ENCODE measurements around the gene PASD1.

Gene PASD1

DNA sequence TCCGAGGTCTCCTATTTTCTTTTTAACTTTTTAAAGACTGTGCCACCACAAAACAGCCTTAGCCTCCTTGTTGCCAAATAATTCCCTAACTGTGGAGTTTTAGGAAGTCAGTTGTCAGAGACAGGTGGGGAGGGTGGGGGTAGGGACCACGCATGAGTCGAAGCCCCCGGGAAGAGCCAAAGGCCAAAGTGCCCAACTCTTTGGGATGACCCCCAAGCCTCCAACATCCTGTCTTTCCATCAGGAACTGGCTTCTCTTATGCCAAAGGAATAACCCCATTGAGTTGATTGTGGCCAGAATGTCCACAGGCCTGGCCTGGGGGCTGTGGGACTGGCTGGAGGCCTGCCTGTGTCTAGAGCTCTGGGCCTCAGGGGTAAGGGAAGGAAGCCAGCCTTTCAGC lies 137.6 kb downstream of the PASD1 start:
- FAIRE-seq (no peak), DNase-seq (ENCODE audit: insufficient read length, low spot score) (no peak)
- TF ChIP-seq POU2F2 (IDR thresholded peaks at IDR 0.05; ENCODE audit: low read depth, low read length) (no peak), POLR2AphosphoS5 (IDR thresholded peaks at IDR 0.05; ENCODE audit: low read depth, low read length) (no peak), SPI1 (IDR thresholded peaks at IDR 0.05; ENCODE audit: low read depth, low read length) (no peak)

DNA sequence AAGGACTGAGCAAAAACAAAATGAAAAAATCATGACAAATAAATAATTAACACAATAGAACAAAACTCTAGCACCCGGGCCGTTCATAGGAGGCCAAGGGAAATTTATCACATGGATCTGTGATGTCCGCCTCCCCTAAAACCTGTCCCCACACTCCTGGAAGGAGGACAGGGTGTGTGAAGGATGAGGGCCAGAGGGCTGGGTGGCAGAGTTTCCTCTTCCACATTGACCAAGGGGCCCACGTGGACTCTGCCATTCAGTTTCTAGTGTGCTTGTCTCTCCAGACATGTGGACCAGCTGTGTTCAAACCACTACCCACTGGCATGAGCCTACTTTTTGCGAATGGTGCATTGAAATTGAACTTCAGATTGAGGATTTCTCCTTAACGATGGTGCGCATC lies 138.1 kb downstream of the PASD1 start:
- TF ChIP-seq SPI1 (IDR thresholded peaks at IDR 0.05; ENCODE audit: low read depth, low read length) (no peak), PAX5 (IDR thresholded peaks at IDR 0.05; ENCODE audit: insufficient read depth, low read length, severe bottlenecking) (no peak), TAF1 (IDR thresholded peaks at IDR 0.05; ENCODE audit: low read depth, low read length) (no peak), POLR2AphosphoS5 (IDR thresholded peaks at IDR 0.05; ENCODE audit: low read depth, low read length) (no peak), POLR2A (IDR thresholded peaks at IDR 0.05; ENCODE audit: low read depth, low read length) (no peak), POU2F2 (IDR thresholded peaks at IDR 0.05; ENCODE audit: low read depth, low read length) (no peak)
- FAIRE-seq: no peak
- DNase-seq (ENCODE audit: insufficient read length, low spot score): no peak

DNA sequence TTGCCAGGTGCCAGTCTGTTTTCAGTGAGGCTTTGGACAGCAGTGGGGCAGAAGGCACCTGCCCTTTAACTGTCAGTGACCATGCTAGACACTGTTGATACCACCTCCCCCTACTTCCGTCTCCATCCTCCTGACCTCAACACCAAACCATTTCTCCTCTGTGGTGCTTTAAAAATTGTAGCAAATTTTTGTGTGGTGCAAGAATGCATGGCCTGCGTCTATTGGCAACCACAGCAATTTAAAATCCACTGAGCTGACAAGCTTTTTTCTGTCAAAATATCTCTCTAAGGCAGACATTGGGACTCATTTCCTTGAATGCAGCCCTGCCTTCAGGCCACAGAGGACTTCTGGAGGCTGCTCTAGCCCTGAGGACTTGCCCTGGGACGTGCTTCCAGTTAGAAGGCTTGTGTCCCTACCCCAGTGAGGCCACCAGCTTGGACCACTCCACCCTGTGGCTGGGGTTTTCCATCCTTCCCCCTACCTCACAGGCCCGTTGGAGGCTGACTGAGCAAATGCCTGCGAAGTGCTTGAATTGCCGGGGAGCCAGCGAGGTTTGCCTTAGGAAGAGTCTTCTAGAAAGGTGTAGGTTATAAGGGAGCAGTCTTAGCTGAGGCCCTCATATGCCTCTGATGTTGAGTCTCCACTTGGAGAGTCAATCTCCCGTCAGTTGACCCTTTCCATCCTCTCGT lies 138.7 kb downstream of the PASD1 start:
- TF ChIP-seq SPI1 (IDR thresholded peaks at IDR 0.05; ENCODE audit: low read depth, low read length): no peak
- no peak for TF ChIP-seq POLR2A (IDR thresholded peaks at IDR 0.05; ENCODE audit: low read depth, low read length)
- no peak for TF ChIP-seq PAX5 (IDR thresholded peaks at IDR 0.05; ENCODE audit: insufficient read depth, low read length, severe bottlenecking)
- TF ChIP-seq POU2F2 (IDR thresholded peaks at IDR 0.05; ENCODE audit: low read depth, low read length): no peak
- no peak for TF ChIP-seq POLR2AphosphoS5 (IDR thresholded peaks at IDR 0.05; ENCODE audit: low read depth, low read length)
- FAIRE-seq (no peak), DNase-seq (ENCODE audit: insufficient read length, low spot score) (no peak)

DNA sequence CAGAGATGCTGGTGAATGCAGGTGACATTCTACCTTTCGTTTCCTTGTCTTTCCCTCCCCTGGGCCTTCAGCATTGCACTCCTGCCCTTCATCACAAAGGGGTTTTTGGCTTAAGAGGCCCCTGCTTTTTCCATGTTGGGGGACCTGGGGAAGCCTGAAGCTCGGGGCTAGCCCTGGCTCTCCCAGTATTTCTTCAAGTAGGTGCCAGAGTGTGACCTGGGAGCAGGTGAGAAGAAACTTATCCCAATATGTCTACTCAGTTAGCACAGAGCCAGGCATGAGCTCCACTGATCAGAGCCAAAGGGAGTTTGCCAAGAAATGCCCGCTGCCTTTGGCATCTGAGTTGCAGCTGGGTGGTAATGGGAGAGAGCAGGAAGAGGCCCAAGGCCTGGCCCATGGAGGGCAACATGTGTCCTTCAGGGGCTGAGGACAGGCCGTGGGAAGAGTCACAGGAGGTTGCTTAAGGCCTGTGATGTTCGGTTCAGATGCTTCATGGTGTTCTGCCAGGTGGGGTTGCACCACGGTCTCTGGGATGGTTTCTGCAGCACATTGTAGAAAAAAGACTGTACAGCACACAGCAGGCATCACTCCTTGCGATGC lies 139.4 kb downstream of the PASD1 start:
- no peak for TF ChIP-seq POU2F2 (IDR thresholded peaks at IDR 0.05; ENCODE audit: low read depth, low read length)
- FAIRE-seq (no peak), DNase-seq (ENCODE audit: insufficient read length, low spot score) (no peak)

DNA sequence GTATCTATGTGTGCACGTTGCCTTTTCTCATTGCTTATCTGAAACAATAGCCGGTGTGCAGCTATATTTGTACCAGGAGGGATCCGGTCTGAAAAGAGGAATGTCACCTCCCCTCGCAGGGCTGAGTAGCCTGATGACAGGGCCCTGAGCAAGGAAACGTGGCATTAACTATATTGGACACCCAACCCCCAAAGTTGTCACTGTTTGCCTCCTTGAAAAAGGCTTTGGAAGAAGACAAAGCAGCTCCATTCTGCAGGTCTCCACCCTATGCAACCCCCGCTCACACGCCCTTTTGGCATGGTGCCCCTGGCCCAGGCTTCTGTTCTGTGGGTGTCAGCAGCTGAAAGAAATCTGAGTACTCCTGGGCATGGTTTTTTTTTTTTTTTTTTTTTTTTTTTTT lies 140.0 kb downstream of the PASD1 start:
- DNase-seq (ENCODE audit: insufficient read length, low spot score): no peak
- no peak for FAIRE-seq
- TF ChIP-seq POU2F2 (IDR thresholded peaks at IDR 0.05; ENCODE audit: low read depth, low read length): no peak
- TF ChIP-seq POLR2AphosphoS5 (IDR thresholded peaks at IDR 0.05; ENCODE audit: low read depth, low read length): no peak
- no peak for TF ChIP-seq SPI1 (IDR thresholded peaks at IDR 0.05; ENCODE audit: low read depth, low read length)
- TF ChIP-seq TAF1 (IDR thresholded peaks at IDR 0.05; ENCODE audit: low read depth, low read length): no peak
- no peak for TF ChIP-seq POLR2A (IDR thresholded peaks at IDR 0.05; ENCODE audit: low read depth, low read length)
- no peak for TF ChIP-seq PAX5 (IDR thresholded peaks at IDR 0.05; ENCODE audit: insufficient read depth, low read length, severe bottlenecking)

DNA sequence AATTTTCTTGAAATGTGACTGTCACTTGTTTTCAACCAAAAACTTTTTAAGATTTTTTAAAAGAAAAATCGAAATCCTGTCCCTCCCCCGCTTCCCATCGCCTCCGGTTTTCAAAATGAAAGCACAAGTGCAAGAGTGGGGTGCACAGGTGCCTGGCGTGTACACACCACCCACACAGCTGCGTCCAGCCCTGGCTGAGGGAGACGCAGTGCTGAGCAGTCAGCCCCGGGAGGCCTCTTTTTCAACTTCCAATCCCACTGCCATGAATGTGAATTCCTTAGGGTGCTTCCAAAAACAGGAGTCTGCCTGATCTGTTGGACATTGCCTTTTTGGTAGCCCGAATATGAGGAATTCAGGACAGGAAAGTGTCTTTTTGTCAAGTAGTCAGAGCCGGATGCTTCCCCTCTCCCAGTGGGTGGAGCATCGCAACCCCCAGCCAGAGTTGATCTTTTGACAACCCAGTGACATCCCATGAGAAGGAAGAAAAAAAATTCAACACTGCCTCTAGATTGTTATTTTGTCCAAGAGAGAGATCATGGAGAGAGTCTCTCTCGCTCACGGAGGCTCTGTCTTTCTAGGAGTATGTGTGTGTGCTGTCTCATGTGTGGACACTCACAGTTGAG lies 140.7 kb downstream of the PASD1 start:
- DNase-seq (ENCODE audit: insufficient read length, low spot score) (no peak), FAIRE-seq (no peak)
- TF ChIP-seq PAX5 (IDR thresholded peaks at IDR 0.05; ENCODE audit: insufficient read depth, low read length, severe bottlenecking) (no peak), POU2F2 (IDR thresholded peaks at IDR 0.05; ENCODE audit: low read depth, low read length) (no peak), POLR2A (IDR thresholded peaks at IDR 0.05; ENCODE audit: low read depth, low read length) (no peak), POLR2AphosphoS5 (IDR thresholded peaks at IDR 0.05; ENCODE audit: low read depth, low read length) (no peak)

DNA sequence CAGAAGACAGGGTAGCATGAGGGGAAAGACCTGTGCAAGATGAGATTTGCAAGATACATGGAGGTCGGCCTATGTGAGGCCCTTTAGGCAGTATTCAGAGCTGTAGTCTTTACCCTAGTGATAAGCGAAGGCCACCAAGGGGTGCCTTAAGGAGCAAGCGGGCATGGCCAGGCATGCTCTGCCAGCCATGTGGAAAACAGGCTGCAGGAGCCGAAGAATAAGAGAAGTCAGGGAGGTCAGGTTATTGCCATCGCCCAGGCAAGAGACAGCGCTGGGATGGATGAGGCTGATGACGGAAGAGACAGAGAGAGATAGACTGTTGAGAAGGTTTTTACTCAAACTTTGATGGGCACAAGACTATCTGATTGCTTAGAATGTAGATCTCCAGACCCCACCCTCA lies 145.3 kb downstream of the PASD1 start:
- no peak for TF ChIP-seq POLR2AphosphoS5 (IDR thresholded peaks at IDR 0.05; ENCODE audit: low read depth, low read length)
- no peak for TF ChIP-seq SPI1 (IDR thresholded peaks at IDR 0.05; ENCODE audit: low read depth, low read length)
- no peak for TF ChIP-seq POU2F2 (IDR thresholded peaks at IDR 0.05; ENCODE audit: low read depth, low read length)
- TF ChIP-seq TAF1 (IDR thresholded peaks at IDR 0.05; ENCODE audit: low read depth, low read length): no peak
- no peak for TF ChIP-seq PAX5 (IDR thresholded peaks at IDR 0.05; ENCODE audit: insufficient read depth, low read length, severe bottlenecking)
- TF ChIP-seq POLR2A (IDR thresholded peaks at IDR 0.05; ENCODE audit: low read depth, low read length): no peak
- no peak for DNase-seq (ENCODE audit: insufficient read length, low spot score)
- FAIRE-seq: no peak

DNA sequence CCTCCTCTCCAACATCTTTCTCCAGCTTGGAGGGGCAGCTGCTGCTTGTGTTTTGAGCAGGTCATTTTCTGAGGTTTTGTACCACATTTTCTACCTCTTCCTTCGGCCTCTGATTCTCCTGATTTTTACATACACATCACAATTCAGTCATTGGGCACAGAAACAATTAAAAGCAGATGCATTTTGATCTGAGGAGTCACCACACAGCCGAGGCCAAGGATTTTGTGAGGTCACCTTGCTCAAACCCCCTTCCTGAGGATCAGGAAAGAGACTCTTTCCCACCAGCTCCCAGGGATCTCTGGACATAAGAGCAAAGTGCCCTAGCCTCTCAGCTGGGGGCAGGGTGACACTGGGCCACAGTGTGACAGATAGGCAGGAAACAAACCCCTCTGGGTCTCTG lies 147.0 kb downstream of the PASD1 start:
- FAIRE-seq: no peak
- TF ChIP-seq SPI1 (IDR thresholded peaks at IDR 0.05; ENCODE audit: low read depth, low read length) (no peak), TAF1 (IDR thresholded peaks at IDR 0.05; ENCODE audit: low read depth, low read length) (no peak), POLR2AphosphoS5 (IDR thresholded peaks at IDR 0.05; ENCODE audit: low read depth, low read length) (no peak), POU2F2 (IDR thresholded peaks at IDR 0.05; ENCODE audit: low read depth, low read length) (no peak), POLR2A (IDR thresholded peaks at IDR 0.05; ENCODE audit: low read depth, low read length) (no peak)
- no peak for DNase-seq (ENCODE audit: insufficient read length, low spot score)

DNA sequence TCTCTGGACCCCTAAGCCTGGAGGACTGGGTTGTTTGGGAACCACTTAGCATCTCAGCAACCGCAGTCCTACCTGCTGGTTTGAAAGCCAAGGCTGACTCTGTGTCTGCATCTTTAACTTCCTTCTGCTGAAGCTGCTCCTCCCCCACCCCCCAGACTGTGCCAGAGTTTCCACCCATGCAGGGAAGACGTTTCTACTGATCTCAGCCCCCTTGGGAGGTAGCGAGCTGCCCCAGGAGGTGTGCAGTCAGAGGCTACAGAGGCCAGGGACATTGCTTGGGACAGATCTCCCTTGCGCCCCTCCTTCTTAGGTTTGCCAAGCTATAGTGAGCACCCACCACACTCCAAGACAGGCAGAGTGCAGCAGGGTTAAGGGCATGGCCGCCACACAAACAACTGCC lies 147.7 kb downstream of the PASD1 start:
- DNase-seq (ENCODE audit: insufficient read length, low spot score) (no peak), FAIRE-seq (no peak)
- TF ChIP-seq POU2F2 (IDR thresholded peaks at IDR 0.05; ENCODE audit: low read depth, low read length) (no peak), SPI1 (IDR thresholded peaks at IDR 0.05; ENCODE audit: low read depth, low read length) (no peak), TAF1 (IDR thresholded peaks at IDR 0.05; ENCODE audit: low read depth, low read length) (no peak), PAX5 (IDR thresholded peaks at IDR 0.05; ENCODE audit: insufficient read depth, low read length, severe bottlenecking) (no peak), POLR2A (IDR thresholded peaks at IDR 0.05; ENCODE audit: low read depth, low read length) (no peak), POLR2AphosphoS5 (IDR thresholded peaks at IDR 0.05; ENCODE audit: low read depth, low read length) (no peak)

DNA sequence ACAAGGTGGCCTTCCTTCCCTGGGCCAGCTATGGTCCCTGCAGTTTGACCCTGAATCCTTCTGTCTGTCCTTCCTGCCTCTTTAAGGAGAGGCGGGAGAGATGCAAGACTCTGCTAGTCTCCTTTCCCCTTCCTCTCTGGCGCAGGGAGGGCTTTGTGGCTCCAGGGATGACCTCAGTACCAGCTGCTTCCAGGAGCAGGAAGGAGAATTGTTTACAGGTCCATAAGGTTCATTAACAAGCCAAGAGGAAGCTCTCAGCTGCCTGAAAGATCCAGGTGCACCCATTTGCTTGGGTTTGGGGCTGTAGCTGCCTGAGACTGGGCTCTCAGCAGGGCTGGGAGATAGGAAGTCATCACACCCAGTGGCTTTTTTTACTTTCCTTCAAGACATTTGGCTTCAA lies 148.3 kb downstream of the PASD1 start:
- no peak for DNase-seq (ENCODE audit: insufficient read length, low spot score)
- TF ChIP-seq POLR2A (IDR thresholded peaks at IDR 0.05; ENCODE audit: low read depth, low read length) (no peak), PAX5 (IDR thresholded peaks at IDR 0.05; ENCODE audit: insufficient read depth, low read length, severe bottlenecking) (no peak), POU2F2 (IDR thresholded peaks at IDR 0.05; ENCODE audit: low read depth, low read length) (no peak), POLR2AphosphoS5 (IDR thresholded peaks at IDR 0.05; ENCODE audit: low read depth, low read length) (no peak), SPI1 (IDR thresholded peaks at IDR 0.05; ENCODE audit: low read depth, low read length) (no peak), TAF1 (IDR thresholded peaks at IDR 0.05; ENCODE audit: low read depth, low read length) (no peak)
- FAIRE-seq: no peak
